Skeletal muscle tissue (tissue), 4 donors: ENCODE measurements around the gene UBQLN1. TPM values are rescaled to one million over a fixed set of nuclear protein-coding genes. Genes with fewer than 3 reads are reported as not detected.
A peak's percentile ranks its signal among the peaks of the same experiment; 100 is the strongest.
"Not testable (repeated sequence)": the region's sequence is repeated elsewhere in the genome, so short reads cannot be mapped to it uniquely, and the experiment has no call there.

Source experiments
- H3K27ac ChIP-seq: one replicate; pipeline ENCODE4 v1.7.0; 2013; ENCODE audit warnings: mild to moderate bottlenecking, low read depth, low read length, inconsistent platforms
- H3K27me3 ChIP-seq, 3 donors: one replicate each; pipeline ENCODE4 v1.7.0; 2013; ENCODE audit warnings: low read length in 3 of 3; ENCODE audit not compliant: control insufficient read depth in 3 of 3, insufficient read depth in 3 of 3
- H3K36me3 ChIP-seq, 3 donors: one replicate each; pipeline ENCODE4 v1.7.0; 2013; ENCODE audit warnings: low read length in 3 of 3; ENCODE audit not compliant: control insufficient read depth in 3 of 3, insufficient read depth in 3 of 3
- H3K4me1 ChIP-seq, 3 donors: one replicate each; pipeline ENCODE4 v1.7.0; 2013; ENCODE audit warnings: low read length in 3 of 3, mild to moderate bottlenecking in 3 of 3; ENCODE audit not compliant: control insufficient read depth in 3 of 3, insufficient read depth in 3 of 3
- H3K4me3 ChIP-seq, 3 donors: one replicate each; pipeline ENCODE4 v1.7.0; 2013; ENCODE audit warnings: low read length in 3 of 3
- H3K9ac ChIP-seq, 3 donors: one replicate each; pipeline ENCODE4 v1.7.0; 2013; ENCODE audit warnings: low read length in 3 of 3, mild to moderate bottlenecking in 3 of 3, moderate library complexity in 2 of 3, low read depth in 1 of 3
- H3K9me3 ChIP-seq, 3 donors: one replicate each; pipeline ENCODE4 v1.7.0; 2013; ENCODE audit warnings: low read length in 3 of 3; ENCODE audit not compliant: control insufficient read depth in 3 of 3
- total RNA-seq: library from RNA; depleted of rRNA; stranded (reverse); fragments of >200 nt; gene quantifications from one replicate; pipeline ENCODE4 v1.2.3, GENCODE V29; 2014
- donor health status: Osteomylitis.

Gene UBQLN1
- 92.4 TPM for total RNA-seq

DNA sequence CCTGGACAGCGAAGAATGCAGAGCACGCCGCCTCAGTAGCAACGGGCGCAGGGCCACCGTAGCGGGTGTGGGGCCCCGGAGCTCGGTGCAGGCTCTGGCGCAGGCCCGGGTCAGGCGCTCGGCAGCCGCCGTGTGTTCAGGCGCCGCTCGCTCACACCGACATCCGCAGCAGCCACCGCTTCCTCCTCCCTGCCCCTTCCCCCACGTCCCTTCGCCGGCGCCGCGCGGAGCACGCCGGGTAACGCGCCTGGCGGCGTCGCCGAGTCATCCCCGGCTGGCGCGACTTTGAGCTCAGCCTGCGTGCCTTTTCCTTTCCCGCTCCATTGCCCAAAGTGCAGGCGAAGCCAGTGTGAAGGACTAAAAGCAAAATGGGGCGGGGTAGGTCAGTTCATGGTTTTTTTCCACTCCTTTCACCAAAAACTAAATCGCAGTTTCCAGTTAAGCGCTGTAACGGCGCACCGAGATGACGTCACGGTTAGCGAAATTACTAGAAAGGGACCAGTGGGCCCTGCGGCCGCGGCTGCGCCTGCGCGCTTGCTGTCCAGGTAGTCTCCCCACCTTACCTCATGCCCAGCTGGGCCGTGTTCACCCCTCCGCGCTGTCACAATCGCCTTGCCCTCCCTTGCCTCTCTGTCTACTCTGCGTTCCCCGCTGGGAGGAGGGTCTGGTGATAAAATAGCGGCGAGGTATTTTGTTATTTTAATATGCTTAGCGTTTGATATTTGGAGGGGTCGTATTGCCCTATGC is at the start of gene UBQLN1:
TSS of gene UBQLN1 (minus strand) at position 191 of the 747 bp plus-strand sequence. CDS start 279 bp downstream, outside the sequence.
- H3K27me3 ChIP-seq, result no peaks in the 10 kb centered on the region
- peak within 1 kb of the TSS; percentile 100 for H3K27ac ChIP-seq
- H3K4me1 ChIP-seq, result peaks cover 6 to 17% (median 17%) of the 10 kb centered on the region in 3 donors
- H3K36me3 ChIP-seq, result no peaks in the 10 kb centered on the region
- H3K4me3 ChIP-seq, result peak within 1 kb of the TSS; percentile 91 to 94 (median 92)
- peak within 1 kb of the TSS; percentile 97 to 100 (median 97) for H3K9ac ChIP-seq
- no peaks in the 10 kb centered on the region for H3K9me3 ChIP-seq

DNA sequence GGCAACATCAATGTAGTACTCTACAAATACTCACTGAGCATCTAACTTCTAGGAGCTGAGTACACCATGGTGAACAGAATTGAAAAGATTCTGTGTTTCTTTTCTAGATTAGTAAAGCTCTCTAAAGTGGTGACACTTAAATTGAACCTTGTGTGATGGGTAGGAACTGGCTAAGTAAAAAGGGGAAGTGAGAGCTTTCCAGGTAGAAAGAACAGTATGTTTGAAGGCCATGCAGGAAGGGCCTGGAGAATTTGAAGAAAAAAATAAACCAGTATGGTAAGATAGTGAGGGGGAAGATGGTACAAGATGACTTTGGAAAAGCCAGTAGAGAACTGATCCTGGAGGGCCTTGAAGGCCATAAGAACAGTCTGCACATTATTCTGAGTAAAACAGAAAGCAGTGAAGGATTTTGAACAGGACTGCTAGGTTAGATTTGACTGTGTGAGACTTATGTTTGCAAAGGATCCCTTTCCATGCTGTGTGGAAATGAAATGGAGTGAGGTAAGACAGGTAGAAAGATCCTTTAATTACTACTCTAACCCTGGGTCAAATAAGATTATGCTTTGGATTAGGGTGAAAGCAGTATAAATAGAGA is 46.7 kb upstream of the UBQLN1 start:
- Histone ChIP-seq H3K27ac (no peak overlapping the region), H3K36me3 (peaks cover 3 to 8% (median 5%) of the 10 kb centered on the region in 3 donors), H3K4me1 (no peaks in the 10 kb centered on the region), H3K27me3 (no peaks in the 10 kb centered on the region), H3K9me3 (no peaks in the 10 kb centered on the region), H3K4me3 (no peak overlapping the region), H3K9ac (no peak overlapping the region)

DNA sequence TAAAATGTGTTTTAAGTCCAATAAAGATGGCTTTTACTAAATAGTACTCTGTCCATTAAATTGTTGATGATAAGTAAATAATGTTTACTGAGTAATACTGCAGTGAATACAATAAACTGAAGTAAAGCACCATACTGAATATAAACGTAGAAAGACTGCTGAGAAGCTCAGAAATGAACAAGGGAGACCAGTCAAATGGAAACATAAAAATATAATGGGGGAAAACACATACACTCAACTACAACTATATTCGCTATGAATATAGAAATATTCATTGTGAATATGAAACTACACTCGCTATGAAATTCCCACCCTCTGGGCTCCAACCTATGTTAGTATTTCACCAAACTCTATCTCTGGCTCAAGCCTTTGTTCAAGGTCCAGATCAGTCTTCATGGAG is 41.9 kb upstream of the UBQLN1 start:
- Histone ChIP-seq H3K27ac (no peak overlapping the region), H3K27me3 (no peaks in the 10 kb centered on the region), H3K36me3 (peaks cover 3 to 10% (median 5%) of the 10 kb centered on the region in 3 donors)

DNA sequence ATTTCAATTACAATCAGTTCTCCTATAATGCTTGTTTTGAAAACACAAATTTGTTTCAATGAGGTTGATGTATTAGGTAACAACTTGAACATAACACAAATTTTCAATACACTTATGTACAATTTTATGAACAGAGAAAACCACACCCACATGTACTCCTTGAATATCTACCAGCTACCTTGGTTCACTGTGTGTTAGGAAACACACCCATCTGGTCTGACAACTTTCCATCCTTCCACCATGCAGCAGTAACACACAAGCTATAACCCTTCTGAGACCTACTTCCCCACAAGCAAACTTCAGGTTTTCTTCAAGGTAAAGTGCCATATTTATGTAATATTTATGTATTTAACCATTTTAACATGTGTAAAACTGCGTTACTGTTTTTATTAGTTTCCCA is 36.4 kb upstream of the UBQLN1 start:
- Histone ChIP-seq H3K36me3 (peaks cover 0 to 13% (median 5%) of the 10 kb centered on the region in 3 donors), H3K4me3 (no peak overlapping the region), H3K27me3 (no peaks in the 10 kb centered on the region)

More for the DNA sequence above, 41.9 kb upstream of the UBQLN1 start:
- Histone ChIP-seq H3K4me1 (no peaks in the 10 kb centered on the region), H3K4me3 (no peak overlapping the region), H3K9ac (no peak overlapping the region), H3K9me3 (no peaks in the 10 kb centered on the region)

DNA sequence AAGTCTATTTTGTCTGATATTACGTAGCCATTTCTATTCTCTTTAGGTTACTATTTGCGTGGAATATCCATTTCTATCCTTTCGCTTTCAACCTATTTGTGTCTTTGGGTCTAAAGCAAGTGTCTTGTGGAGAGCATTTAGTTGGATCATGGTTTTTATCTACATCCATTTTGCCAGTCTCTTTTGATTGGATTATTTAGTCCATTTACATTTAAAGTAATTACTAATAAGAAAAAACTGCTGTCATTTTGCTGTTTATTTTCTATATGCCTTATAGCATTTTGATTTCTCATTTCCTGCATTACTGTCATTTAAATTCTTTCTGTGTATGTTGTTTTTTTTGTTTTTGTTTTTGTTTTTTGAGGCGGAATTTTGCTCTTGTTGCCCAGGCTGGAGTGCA is 26.0 kb upstream of the UBQLN1 start:
- peaks cover 0 to 2% (median 0%) of the 10 kb centered on the region in 3 donors for H3K36me3 ChIP-seq
- H3K4me1 ChIP-seq, result no peaks in the 10 kb centered on the region
- H3K27me3 ChIP-seq, result no peaks in the 10 kb centered on the region
- no peaks in the 10 kb centered on the region for H3K9me3 ChIP-seq
- H3K27ac ChIP-seq, result no peak overlapping the region
- H3K9ac ChIP-seq, result no peak overlapping the region
- H3K4me3 ChIP-seq, result no peak overlapping the region

More for the DNA sequence above, 36.4 kb upstream of the UBQLN1 start:
- H3K4me1 ChIP-seq, result no peaks in the 10 kb centered on the region
- H3K27ac ChIP-seq, result no peak overlapping the region
- H3K9me3 ChIP-seq, result no peaks in the 10 kb centered on the region
- no peak overlapping the region for H3K9ac ChIP-seq

DNA sequence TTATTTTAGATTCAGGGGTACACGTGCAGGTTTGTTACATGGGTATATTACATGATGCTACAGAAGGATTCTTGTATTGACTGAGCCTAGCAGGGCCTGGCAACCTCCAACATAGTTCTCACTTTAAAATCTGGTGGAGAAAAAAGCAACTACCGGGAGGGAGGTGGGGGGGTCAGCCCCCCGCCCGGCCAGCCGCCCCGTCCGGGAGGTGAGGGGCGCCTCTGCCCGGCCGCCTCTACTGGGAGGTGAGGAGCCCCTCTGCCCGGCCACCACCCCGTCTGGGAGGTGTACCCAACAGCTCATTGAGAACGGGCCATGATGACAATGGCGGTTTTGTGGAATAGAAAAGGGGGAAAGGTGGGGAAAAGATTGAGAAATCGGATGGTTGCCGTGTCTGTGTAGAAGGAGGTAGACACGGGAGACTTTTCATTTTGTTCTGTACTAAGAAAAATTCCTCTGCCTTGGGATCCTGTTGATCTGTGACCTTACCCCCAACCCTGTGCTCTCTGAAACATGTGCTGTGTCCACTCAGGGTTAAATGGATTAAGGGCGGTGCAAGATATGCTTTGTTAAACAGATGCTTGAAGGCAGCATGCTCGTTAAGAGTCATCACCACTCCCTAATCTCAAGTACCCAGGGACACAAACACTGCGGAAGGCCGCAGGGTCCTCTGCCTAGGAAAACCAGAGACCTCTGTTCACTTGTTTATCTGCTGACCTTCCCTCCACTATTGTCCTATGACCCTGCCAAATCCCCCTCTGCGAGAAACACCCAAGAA is 21.0 kb upstream of the UBQLN1 start:
- H3K4me3 ChIP-seq, H3K27me3 ChIP-seq, H3K36me3 ChIP-seq, H3K9ac ChIP-seq, H3K4me1 ChIP-seq, H3K27ac ChIP-seq, H3K9me3 ChIP-seq: not testable (repeated sequence)

DNA sequence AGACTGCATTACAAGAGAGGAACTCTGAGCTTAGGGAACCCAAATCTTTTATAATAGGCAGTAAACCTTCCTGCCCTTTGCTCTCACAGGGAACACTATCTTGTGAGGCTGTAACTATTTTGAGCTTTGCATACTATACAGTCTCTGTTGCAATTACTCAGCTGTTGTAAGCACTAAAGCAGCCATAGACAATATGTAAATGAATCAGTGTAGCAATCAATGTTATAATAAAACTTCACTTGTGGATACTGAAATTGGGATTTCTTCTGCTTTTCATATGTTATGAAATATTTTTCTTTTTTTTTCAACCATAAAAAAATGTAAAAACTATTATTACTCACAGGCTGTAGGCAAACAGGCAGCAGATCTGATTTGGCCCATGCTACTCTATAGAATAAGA is 16.7 kb upstream of the UBQLN1 start:
- no peak overlapping the region for H3K4me3 ChIP-seq
- no peak overlapping the region for H3K27ac ChIP-seq
- no peaks in the 10 kb centered on the region for H3K36me3 ChIP-seq
- H3K27me3 ChIP-seq, result no peaks in the 10 kb centered on the region
- H3K9ac ChIP-seq, result no peak overlapping the region
- H3K4me1 ChIP-seq, result no peaks in the 10 kb centered on the region
- peaks cover 0 to 3% (median 0%) of the 10 kb centered on the region in 3 donors for H3K9me3 ChIP-seq

DNA sequence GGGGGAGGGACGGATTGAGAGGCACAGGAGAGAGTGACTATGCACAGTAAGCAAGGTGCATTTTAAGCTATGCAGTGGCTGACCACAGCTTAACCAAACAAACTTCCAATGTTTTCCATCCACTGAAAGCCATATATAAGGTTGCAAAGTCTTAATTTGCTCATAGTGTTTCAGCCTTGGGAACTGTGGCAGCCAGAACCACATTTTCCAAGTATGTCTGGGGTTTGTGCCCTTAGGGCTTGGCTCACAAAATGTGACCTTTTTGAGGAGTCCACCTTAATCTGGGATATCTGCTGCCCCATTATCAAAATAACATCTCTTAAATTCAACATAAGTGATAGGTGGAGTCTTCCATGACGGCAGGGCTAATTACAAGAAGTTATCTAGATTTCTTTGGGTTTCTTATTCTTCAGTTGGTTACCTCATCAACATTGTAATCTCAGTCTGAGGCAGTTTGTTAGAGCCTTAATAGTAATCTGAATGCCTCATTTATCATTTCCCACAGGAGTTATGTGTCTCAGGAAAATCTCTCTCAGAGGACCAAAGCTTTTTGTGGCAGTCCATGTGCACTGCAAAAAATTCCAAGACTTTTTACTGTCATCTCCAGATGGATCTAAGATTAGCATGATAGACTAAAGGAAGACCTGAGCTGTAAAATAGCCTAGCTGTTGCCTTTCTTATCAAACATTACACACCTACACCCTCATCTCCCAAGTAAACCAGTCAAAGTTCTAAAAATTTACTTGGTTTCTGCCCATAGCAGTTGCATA is 15.2 kb upstream of the UBQLN1 start:
- Histone ChIP-seq H3K27ac (no peak overlapping the region), H3K4me3 (no peak overlapping the region), H3K36me3 (no peaks in the 10 kb centered on the region), H3K9ac (no peak overlapping the region), H3K9me3 (peaks cover 0 to 3% (median 0%) of the 10 kb centered on the region in 3 donors), H3K27me3 (no peaks in the 10 kb centered on the region), H3K4me1 (no peaks in the 10 kb centered on the region)

DNA sequence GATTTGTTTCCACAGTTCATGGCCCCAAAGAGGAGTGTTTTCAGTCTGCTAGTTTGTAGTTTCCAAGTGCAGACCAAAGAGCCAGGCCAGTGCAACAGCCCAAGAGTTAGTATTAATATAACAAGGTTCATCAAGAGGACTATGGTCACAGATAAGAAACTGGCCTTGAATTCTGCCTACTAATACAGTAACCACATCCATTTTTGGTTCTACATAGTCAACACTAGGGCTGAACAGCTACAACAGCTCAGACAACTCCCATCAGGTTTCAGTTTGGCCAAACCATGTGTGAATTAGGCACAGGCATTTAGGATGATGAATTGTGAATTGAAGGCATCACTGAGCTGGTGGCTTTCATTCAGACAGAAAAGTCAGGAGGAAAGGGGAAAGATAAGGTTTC is 13.8 kb upstream of the UBQLN1 start:
- Histone ChIP-seq H3K27me3 (no peaks in the 10 kb centered on the region), H3K4me1 (no peaks in the 10 kb centered on the region), H3K9ac (no peak overlapping the region), H3K4me3 (no peak overlapping the region), H3K9me3 (peaks cover 0 to 3% (median 0%) of the 10 kb centered on the region in 3 donors), H3K36me3 (no peaks in the 10 kb centered on the region), H3K27ac (no peak overlapping the region)
